Gastrocnemius medialis (tissue), 4 donors: Measurements from ENCODE around the gene NLRC3.

Source experiments
- CTCF ChIP-seq, 5 experiments: fragments of 450-650 bp in 3 of 5; fragments of 200-600 bp in 2 of 5; sonication (generic) in 2 of 5; IDR thresholded peaks in 4 of 5; conservative IDR thresholded peaks in 1 of 5; 1 replicate in 4 of 5; 2 replicates in 1 of 5; pipeline ENCODE4 v1.5.1; 2016 to 2019; ENCODE audit warnings: antibody characterized with exemption in 5 of 5, mild to moderate bottlenecking in 3 of 5, moderate library complexity in 3 of 5
- POLR2A ChIP-seq, 2 donors: fragments of 450-650 bp; IDR thresholded peaks; one replicate each; pipeline ENCODE4 v1.6.1; 2017; ENCODE audit warnings: antibody characterized with exemption in 2 of 2, mild to moderate bottlenecking in 2 of 2, moderate library complexity in 2 of 2

DNA sequence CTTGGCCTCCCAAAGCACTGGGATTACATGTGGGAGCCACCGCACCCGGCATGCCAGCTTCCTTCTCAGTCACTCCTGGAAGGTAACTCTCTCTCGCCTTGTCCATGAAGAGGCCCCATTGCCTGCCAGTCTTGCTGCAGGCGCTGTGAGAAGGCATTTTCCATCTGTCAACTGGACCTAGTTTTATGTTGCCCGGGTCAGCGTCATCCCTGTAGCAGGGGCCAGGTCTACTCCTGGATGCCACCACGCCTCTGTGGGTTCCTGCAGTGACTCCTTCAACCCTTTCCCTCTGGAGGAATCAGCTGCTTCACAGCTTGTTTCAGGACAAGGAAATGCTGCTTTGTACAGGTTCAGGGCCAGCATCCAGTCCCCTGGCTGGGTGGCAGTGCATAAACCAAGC is 2.6 kb upstream of the NLRC3 start:
- TF ChIP-seq CTCF (IDR thresholded peaks at IDR 0.05 in 4 of 5, conservative IDR thresholded peaks at IDR 0.05 in 1 of 5) (no peak), POLR2A (IDR thresholded peaks at IDR 0.05) (no peak)
